Fibroblast of the aortic adventitia (primary cell): Measurements from ENCODE around the gene FOXN4. TPM values are rescaled to one million over a fixed set of nuclear protein-coding genes. Genes with fewer than 3 reads are reported as not detected.

Source experiments
- DNase-seq: peaks from one replicate; pipeline ENCODE4 v3.0.0-alpha.2; 2010; ENCODE audit warnings: low read depth
- H3K4me3 ChIP-seq: 2 replicates; pipeline ENCODE4 v1.5.1; 2011; ENCODE audit warnings: low read depth, mild to moderate bottlenecking, control low read depth, low read length, moderate library complexity
- total RNA-seq: library from RNA; depleted of rRNA; stranded (reverse); fragments of >200 nt; gene quantifications from 2 replicates; pipeline ENCODE4 v1.2.3, GENCODE V29; 2012; ENCODE audit warnings: low replicate concordance
- TF ChIP-seq, protein P1 (sequence below): IDR thresholded peaks from 2 replicates; pipeline ENCODE4 v1.5.1; 2011; ENCODE audit warnings: mild to moderate bottlenecking, low read length, control low read depth, inconsistent platforms; ENCODE audit not compliant: insufficient read depth

Gene FOXN4
- total RNA-seq, 1 donor, result not detected

DNA sequence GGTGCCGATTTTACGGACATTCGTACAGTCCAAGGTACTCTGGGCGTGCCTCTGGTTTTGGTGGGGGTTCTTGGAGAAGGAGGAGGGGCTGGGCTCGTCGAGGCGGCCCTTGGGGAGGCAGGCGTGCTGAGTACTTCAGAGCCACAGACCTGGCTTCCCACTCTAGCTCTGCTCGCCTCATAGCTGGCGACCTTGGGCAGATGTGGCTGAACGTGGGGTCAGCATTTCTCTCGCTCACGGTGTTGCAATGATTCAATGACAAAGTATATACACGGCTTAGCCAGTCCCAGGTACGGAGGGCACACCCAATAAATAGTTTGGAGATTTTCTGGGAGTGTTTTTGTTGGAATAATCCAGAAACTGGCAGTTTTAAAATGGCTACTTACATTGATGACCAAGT lies 75.1 kb downstream of the FOXN4 start:
- TF ChIP-seq, protein P1, sequence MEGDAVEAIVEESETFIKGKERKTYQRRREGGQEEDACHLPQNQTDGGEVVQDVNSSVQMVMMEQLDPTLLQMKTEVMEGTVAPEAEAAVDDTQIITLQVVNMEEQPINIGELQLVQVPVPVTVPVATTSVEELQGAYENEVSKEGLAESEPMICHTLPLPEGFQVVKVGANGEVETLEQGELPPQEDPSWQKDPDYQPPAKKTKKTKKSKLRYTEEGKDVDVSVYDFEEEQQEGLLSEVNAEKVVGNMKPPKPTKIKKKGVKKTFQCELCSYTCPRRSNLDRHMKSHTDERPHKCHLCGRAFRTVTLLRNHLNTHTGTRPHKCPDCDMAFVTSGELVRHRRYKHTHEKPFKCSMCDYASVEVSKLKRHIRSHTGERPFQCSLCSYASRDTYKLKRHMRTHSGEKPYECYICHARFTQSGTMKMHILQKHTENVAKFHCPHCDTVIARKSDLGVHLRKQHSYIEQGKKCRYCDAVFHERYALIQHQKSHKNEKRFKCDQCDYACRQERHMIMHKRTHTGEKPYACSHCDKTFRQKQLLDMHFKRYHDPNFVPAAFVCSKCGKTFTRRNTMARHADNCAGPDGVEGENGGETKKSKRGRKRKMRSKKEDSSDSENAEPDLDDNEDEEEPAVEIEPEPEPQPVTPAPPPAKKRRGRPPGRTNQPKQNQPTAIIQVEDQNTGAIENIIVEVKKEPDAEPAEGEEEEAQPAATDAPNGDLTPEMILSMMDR, result no peak
- no peak overlapping the region for H3K4me3 ChIP-seq

GRCh38 chr12:109232731-109233130 lies 76.4 kb downstream of the FOXN4 start:
- TF ChIP-seq, protein P1, result no peak
- no peak overlapping the region for H3K4me3 ChIP-seq
- no peak for DNase-seq

More for the DNA sequence above, 75.1 kb downstream of the FOXN4 start:
- DNase-seq, result no peak

DNA sequence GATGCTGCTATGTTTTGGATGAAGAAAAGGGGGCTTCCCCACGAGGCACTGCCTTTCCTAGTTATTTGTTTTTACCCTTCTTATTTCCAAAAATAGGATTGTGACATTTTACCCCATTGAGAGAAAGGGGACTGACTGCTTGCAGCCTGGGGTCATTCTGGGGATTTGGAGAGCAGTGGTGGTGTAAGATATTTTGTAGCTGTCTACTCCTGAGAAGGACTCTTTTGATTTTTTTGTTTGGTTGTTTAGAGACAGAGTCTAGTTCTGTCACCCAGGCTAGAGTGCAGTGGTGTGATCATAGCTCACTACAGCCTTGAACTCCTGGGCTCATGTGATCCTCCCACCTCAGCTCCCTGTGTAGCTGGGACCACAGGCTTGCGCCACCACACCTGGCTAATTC lies 78.9 kb downstream of the FOXN4 start:
- no peak for DNase-seq
- TF ChIP-seq, protein P1, result no peak
- no peak overlapping the region for H3K4me3 ChIP-seq

DNA sequence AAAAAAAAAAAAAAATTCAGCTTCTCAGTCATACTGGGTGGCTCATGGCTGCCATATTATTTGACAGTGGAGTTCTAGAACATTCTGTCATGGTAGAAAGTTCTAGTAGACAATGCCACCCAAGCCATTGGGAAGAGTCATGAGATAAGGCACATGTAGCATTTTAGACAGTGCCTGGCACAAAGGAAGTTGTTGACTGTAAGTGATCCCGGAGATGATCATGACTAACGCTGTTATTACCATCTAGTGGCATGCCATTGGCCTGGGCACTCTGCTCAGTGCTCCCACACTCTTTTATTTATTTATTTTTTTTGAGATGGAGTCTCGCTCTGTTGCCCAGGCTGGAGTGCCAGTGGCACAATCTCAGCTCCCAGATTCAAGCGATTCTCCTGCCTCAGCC lies 80.4 kb downstream of the FOXN4 start:
- TF ChIP-seq, protein P1, result no peak
- DNase-seq, result no peak
- no peak overlapping the region for H3K4me3 ChIP-seq

Other genes starting within 250 kb of the FOXN4 start
- 9.9 and 20.7 TPM in 2 replicates for gene ALKBH2, start 215.8 kb downstream of the FOXN4 start, total RNA-seq
- 27.1 and 30.8 TPM in 2 replicates for gene UNG, start 211.7 kb downstream of the FOXN4 start, total RNA-seq
- 14.7 and 31.2 TPM in 2 replicates for gene ACACB, start 192.7 kb downstream of the FOXN4 start, total RNA-seq
- gene MYO1H, start 38.6 kb upstream of the FOXN4 start, total RNA-seq, result not detected in 2 replicates
- 90.9 and 91.7 TPM in 2 replicates for gene KCTD10, start 168.0 kb upstream of the FOXN4 start, total RNA-seq
- 28.1 and 43.0 TPM in 2 replicates for gene UBE3B, start 168.3 kb upstream of the FOXN4 start, total RNA-seq